Endothelial cell of umbilical vein (primary cell): Measurements from ENCODE around the gene DTX3L. TPM values are rescaled to one million over a fixed set of nuclear protein-coding genes. Genes with fewer than 3 reads are reported as not detected.

Source experiments
- BruUV-seq: library from RNA; stranded (reverse); fragments of 400-500 nt; replicated peaks from 2 replicates; lab custom pipeline; 2021; lab: Mats Ljungman, UMichigan
- CTCF ChIA-PET: fragments of 300-600, 350-600 bp; sonication (Branson Sonifier 250); formaldehyde crosslinking; loops from one replicate; lab custom pipeline; 2021; ENCODE audit warnings: antibody characterized with exemption, inconsistent platforms; lab: Charles Lee
- POLR2A ChIA-PET: fragments of 300-600, 350-600 bp; sonication (Branson Sonifier 250); formaldehyde crosslinking; loops from one replicate; lab custom pipeline; 2021; ENCODE audit warnings: antibody characterized with exemption, inconsistent platforms; lab: Charles Lee
- DNase-seq: peaks from one replicate; pipeline ENCODE4 v3.0.0-alpha.2; 2011; ENCODE audit warnings: low read depth, low spot score
- FAIRE-seq: peaks from 2 replicates; lab custom pipeline; 2011; peaks lifted over from hg19 to GRCh38; lab: Jason Lieb, UNC
- H2AFZ ChIP-seq: 2 replicates; pipeline ENCODE4 v1.6.0; 2012; ENCODE audit warnings: low read depth, low read length, control low read depth, inconsistent platforms
- H3K27ac ChIP-seq: 2 replicates; pipeline ENCODE4 v1.5.1; 2011; ENCODE audit warnings: low read depth, mild to moderate bottlenecking, control low read depth, low read length, moderate library complexity; ENCODE audit not compliant: insufficient read depth
- H3K27me3 ChIP-seq, 2 experiments: 2 replicates each; pipeline versions ENCODE4 v1.6.0 to v1.6.1; 2011; ENCODE audit warnings: low read length in 2 of 2, mixed read lengths in 1 of 2; ENCODE audit not compliant: control insufficient read depth in 2 of 2, insufficient read depth in 2 of 2
- H3K36me3 ChIP-seq, 2 experiments: 2 replicates in 1 of 2; 3 replicates in 1 of 2; pipeline ENCODE4 v1.5.1; 2011; ENCODE audit warnings: low read length in 2 of 2, mild to moderate bottlenecking in 1 of 2, moderate library complexity in 1 of 2; ENCODE audit not compliant: control insufficient read depth in 2 of 2, insufficient read depth in 2 of 2; ENCODE audit errors: extremely low read depth in 1 of 2
- H3K4me1 ChIP-seq: 3 replicates; pipeline ENCODE4 v1.5.1; 2011; ENCODE audit warnings: mild to moderate bottlenecking, low read length; ENCODE audit not compliant: control insufficient read depth, insufficient read depth; ENCODE audit errors: extremely low read depth
- H3K4me2 ChIP-seq: 2 replicates; pipeline ENCODE4 v1.6.1; 2011; ENCODE audit warnings: low read length, control low read depth, mixed read lengths; ENCODE audit not compliant: insufficient read depth
- H3K4me3 ChIP-seq, 3 experiments: fragments of 200-600 bp in 1 of 3; sonication (generic), shearing (Covaris generic) in 1 of 3; replicated peaks in 1 of 3; 2 replicates each; pipeline ENCODE4 v1.5.1; 2011 to 2016; ENCODE audit warnings: control low read depth in 3 of 3, low read length in 3 of 3, mild to moderate bottlenecking in 2 of 3, inconsistent platforms in 1 of 3, low read depth in 1 of 3, moderate library complexity in 1 of 3; ENCODE audit not compliant: insufficient read depth in 1 of 3
- H3K79me2 ChIP-seq: 2 replicates; pipeline ENCODE4 v1.6.0; 2012; ENCODE audit warnings: low read length, inconsistent platforms; ENCODE audit not compliant: control insufficient read depth, insufficient read depth
- H3K9ac ChIP-seq: replicated peaks from 2 replicates; pipeline ENCODE3; 2011; ENCODE audit warnings: low read length, control low read depth; ENCODE audit not compliant: insufficient read depth; ENCODE audit errors: extremely low read depth
- H3K9me1 ChIP-seq: replicated peaks from 3 replicates; pipeline ENCODE4 v1.6.0; 2011; ENCODE audit warnings: mild to moderate bottlenecking, low read length; ENCODE audit not compliant: control insufficient read depth, insufficient read depth; ENCODE audit errors: extremely low read depth
- H3K9me3 ChIP-seq: replicated peaks from 2 replicates; pipeline ENCODE4 v1.5.1; 2012; ENCODE audit warnings: low read length, inconsistent platforms; ENCODE audit not compliant: control insufficient read depth, insufficient read depth
- H4K20me1 ChIP-seq: replicated peaks from 2 replicates; pipeline ENCODE3; 2011; ENCODE audit warnings: mild to moderate bottlenecking, low read length; ENCODE audit not compliant: control insufficient read depth, insufficient read depth; ENCODE audit errors: extremely low read depth
- CTCF ChIP-seq, 2 donors: IDR thresholded peaks; 1 replicate in 1 of 2; 2 replicates in 1 of 2; pipeline ENCODE4 v1.5.1; 2011; ENCODE audit warnings: low read length in 2 of 2, mild to moderate bottlenecking in 2 of 2, moderate library complexity in 2 of 2, control low read depth in 1 of 2, inconsistent platforms in 1 of 2, low read depth in 1 of 2; ENCODE audit not compliant: insufficient read depth in 1 of 2; ENCODE audit errors: extremely low read depth in 1 of 2
- EZH2 ChIP-seq: IDR thresholded peaks from 2 replicates; pipeline ENCODE4 v1.6.1; 2012; ENCODE audit warnings: borderline replicate concordance, low read depth, mild to moderate bottlenecking, moderate library complexity, low read length, inconsistent platforms; ENCODE audit not compliant: severe bottlenecking
- FOS ChIP-seq: IDR thresholded peaks from 2 replicates; pipeline ENCODE4 v1.6.1; 2011; ENCODE audit warnings: mild to moderate bottlenecking, low read length, moderate library complexity, borderline replicate concordance; ENCODE audit not compliant: insufficient read depth
- GATA2 ChIP-seq: IDR thresholded peaks from 2 replicates; pipeline ENCODE4 v1.7.0; 2011; ENCODE audit warnings: low read depth, mild to moderate bottlenecking, moderate library complexity, mixed read lengths, low read length; ENCODE audit not compliant: insufficient read length, insufficient read depth
- JUN ChIP-seq: IDR thresholded peaks from 2 replicates; pipeline ENCODE4 v1.6.1; 2011; ENCODE audit warnings: borderline replicate concordance, low read depth; ENCODE audit not compliant: insufficient read length, insufficient read depth
- MAX ChIP-seq: IDR thresholded peaks from 2 replicates; pipeline ENCODE4 v1.6.1; 2011; ENCODE audit not compliant: insufficient read depth, insufficient read length
- MYC ChIP-seq: IDR thresholded peaks from one replicate; pipeline ENCODE4 v1.6.1; 2011; ENCODE audit warnings: mild to moderate bottlenecking, low read depth, low read length
- POLR2A ChIP-seq: IDR thresholded peaks from 2 replicates; pipeline ENCODE4 v1.6.1; 2012; ENCODE audit warnings: low read depth, mild to moderate bottlenecking, control low read depth, low read length
- POLR2AphosphoS5 ChIP-seq: IDR thresholded peaks from 2 replicates; pipeline ENCODE4 v1.6.1; 2012; ENCODE audit warnings: low read depth, mild to moderate bottlenecking, control low read depth, low read length, moderate library complexity; ENCODE audit not compliant: insufficient read depth
- dilution Hi-C: fragments of 300-500 bp; cut with MboI; formaldehyde crosslinking; loops from one replicate; pipeline ENCODE4 v1.15.0; 2019; ENCODE audit warnings: low sequenced_read_pairs; ENCODE audit not compliant: extremely low pct_ligation_motif_present
- intact Hi-C: fragments of 100-400 bp; cut with micrococcal nuclease; formaldehyde crosslinking; loops from one replicate; pipeline ENCODE4 v1.10.0; 2022
- polyA plus RNA-seq, 4 experiments: library from polyadenylated mRNA; depleted of rRNA in 3 of 4; stranded (reverse) in 3 of 4; unstranded in 1 of 4; fragments of >200 nt; gene quantifications; 2 replicates each; pipeline versions ENCODE4 v1.2.1 to v1.2.3, GENCODE V29; 2011 to 2012; ENCODE audit warnings: missing spikeins in 1 of 4
- total RNA-seq: library from RNA; stranded (reverse); gene quantifications from 2 replicates; pipeline ENCODE4 v1.2.3, GENCODE V29; 2021

DTX3L gene
- total and polyA plus RNA-seq, 2 donors (not counting 3 experiments of a cell fraction or from before 2014, with no cell fraction given) = 3.2 to 20.5 TPM

- CTCF ChIA-PET = no interaction called here
These were observed 34.0 kb downstream of the DTX3L start for GRCh38 chr3:122598151-122598550.

More at GRCh38 chr3:122598151-122598550, 34.0 kb downstream of the DTX3L start:
- Histone ChIP-seq H3K4me3 (no peak overlapping the region), H3K27me3 (peaks cover 11 to 12% of the 10 kb centered on the region in 2 experiments), H3K27ac (no peak overlapping the region), H3K9me3 (no peaks in the 10 kb centered on the region), H3K36me3 (no peaks in the 10 kb centered on the region), H3K4me2 (no peak overlapping the region), H3K4me1 (no peaks in the 10 kb centered on the region), H2AFZ (no peak overlapping the region), H3K79me2 (no peaks in the 10 kb centered on the region), H4K20me1 (no peaks in the 10 kb centered on the region), H3K9me1 (no peaks in the 10 kb centered on the region), H3K9ac (no peak overlapping the region)
- TF ChIP-seq GATA2 = no peak
- no peak for TF ChIP-seq POLR2A
- TF ChIP-seq JUN = no peak
- TF ChIP-seq MYC = no peak
- TF ChIP-seq POLR2AphosphoS5 = no peak
- no peak for TF ChIP-seq MAX
- no peak for TF ChIP-seq CTCF (IDR thresholded peaks at IDR 0.05; ENCODE audit: extremely low read depth in 1 of 2, insufficient read depth in 1 of 2, low read depth in 1 of 2, low read length in 2 of 2)
- TF ChIP-seq FOS = no peak
- TF ChIP-seq EZH2 = no peak
- no peak for DNase-seq
- no TSS peak for BruUV-seq
- no peak for FAIRE-seq
- dilution Hi-C loops (no loop called here), intact Hi-C loops (no loop called here)
- POLR2A ChIA-PET = no interaction called here
